ENCODE measurements around the gene TFEB.

DNA sequence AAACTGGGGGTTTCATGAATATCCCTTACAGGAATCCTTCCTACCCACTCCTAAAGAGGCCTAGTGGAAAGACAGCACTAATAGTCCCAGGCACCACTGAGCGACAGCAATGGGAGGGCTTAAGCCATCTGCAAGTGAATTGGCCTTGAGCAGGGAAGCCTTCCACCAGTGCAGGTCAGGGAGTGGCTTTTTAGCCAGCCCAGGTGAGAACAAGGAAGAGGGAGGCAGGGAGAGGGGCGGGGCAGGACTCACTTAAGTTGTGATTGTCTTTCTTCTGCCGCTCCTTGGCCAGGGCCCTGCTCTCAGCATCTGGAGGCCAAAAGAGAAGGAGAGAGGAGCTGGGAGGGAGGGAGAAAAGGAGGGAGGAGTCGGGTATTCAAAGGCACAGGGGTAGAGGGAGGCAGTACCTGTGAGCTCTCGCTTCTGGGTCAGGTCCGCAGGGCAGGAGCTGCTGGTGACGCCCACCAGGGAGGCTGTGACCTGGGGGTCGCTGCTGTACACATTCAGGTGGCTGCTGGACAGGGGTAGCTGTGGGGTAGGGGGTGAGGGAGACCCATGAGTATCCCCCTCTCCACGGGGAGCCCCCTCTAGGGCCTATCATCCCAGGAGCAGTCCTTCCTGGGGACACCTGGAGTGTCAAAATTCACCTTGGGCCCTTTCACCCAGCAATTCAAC is 47.8 kb downstream of the TFEB start:
- TF ChIP-seq, protein P1, sequence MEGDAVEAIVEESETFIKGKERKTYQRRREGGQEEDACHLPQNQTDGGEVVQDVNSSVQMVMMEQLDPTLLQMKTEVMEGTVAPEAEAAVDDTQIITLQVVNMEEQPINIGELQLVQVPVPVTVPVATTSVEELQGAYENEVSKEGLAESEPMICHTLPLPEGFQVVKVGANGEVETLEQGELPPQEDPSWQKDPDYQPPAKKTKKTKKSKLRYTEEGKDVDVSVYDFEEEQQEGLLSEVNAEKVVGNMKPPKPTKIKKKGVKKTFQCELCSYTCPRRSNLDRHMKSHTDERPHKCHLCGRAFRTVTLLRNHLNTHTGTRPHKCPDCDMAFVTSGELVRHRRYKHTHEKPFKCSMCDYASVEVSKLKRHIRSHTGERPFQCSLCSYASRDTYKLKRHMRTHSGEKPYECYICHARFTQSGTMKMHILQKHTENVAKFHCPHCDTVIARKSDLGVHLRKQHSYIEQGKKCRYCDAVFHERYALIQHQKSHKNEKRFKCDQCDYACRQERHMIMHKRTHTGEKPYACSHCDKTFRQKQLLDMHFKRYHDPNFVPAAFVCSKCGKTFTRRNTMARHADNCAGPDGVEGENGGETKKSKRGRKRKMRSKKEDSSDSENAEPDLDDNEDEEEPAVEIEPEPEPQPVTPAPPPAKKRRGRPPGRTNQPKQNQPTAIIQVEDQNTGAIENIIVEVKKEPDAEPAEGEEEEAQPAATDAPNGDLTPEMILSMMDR (IDR thresholded peaks at IDR 0.05; ENCODE audit: extremely low read depth in 1 of 2, insufficient read depth in 1 of 2, low read depth in 1 of 2, low read length in 2 of 2) = no peak
- TF ChIP-seq POLR2AphosphoS5 (IDR thresholded peaks at IDR 0.05; ENCODE audit: insufficient read depth, low read depth, low read length) (no peak), POLR2A (IDR thresholded peaks at IDR 0.05; ENCODE audit: low read depth, low read length) (no peak), EZH2 (IDR thresholded peaks at IDR 0.05; ENCODE audit: borderline replicate concordance, low read depth, low read length, severe bottlenecking) (no peak)

All from endothelial cell of umbilical vein (primary cell).